Stomach (tissue), 9 donors: Measurements from ENCODE around the gene RER1. TPM values are rescaled to one million over a fixed set of nuclear protein-coding genes. Genes with fewer than 3 reads are reported as not detected.

Experiments used
- DNase-seq, 2 donors: peaks; one replicate each; pipeline versions ENCODE4 v3.0.0 to v3.0.0-alpha.2; 2013 to 2019
- H3K27ac ChIP-seq, 5 donors: fragments of 200-600 bp in 4 of 5; sonication (generic) in 4 of 5; one replicate each; pipeline ENCODE4 v1.5.1; 2013 to 2019; ENCODE audit warnings: mild to moderate bottlenecking in 1 of 5, moderate library complexity in 1 of 5
- H3K27me3 ChIP-seq, 3 donors: fragments of 200-600 bp; sonication (generic); one replicate each; pipeline ENCODE4 v1.5.1; 2017 to 2019; ENCODE audit warnings: mixed run types in 1 of 3
- H3K36me3 ChIP-seq, 4 donors: fragments of 200-600 bp; sonication (generic); 1 replicate in 3 of 4; 2 replicates in 1 of 4; pipeline ENCODE4 v1.5.1; 2016 to 2019
- H3K4me1 ChIP-seq, 4 donors: fragments of 200-600 bp; sonication (generic); one replicate each; pipeline ENCODE4 v1.5.1; 2016 to 2019
- H3K4me3 ChIP-seq, 4 donors: fragments of 200-600 bp; sonication (generic) in 3 of 4; one replicate each; pipeline ENCODE4 v1.5.1; 2016 to 2019; ENCODE audit warnings: mild to moderate bottlenecking in 1 of 4
- H3K9me3 ChIP-seq, 4 donors: fragments of 200-600 bp; sonication (generic); one replicate each; pipeline ENCODE4 v1.5.1; 2016 to 2019
- CTCF ChIP-seq, 7 experiments: fragments of 450-650 bp in 4 of 7; fragments of 200-600 bp in 3 of 7; sonication (generic) in 3 of 7; IDR thresholded peaks; one replicate each; pipeline ENCODE4 v1.5.1; 2016 to 2019; ENCODE audit warnings: antibody characterized with exemption in 7 of 7, control low read depth in 2 of 7, mild to moderate bottlenecking in 1 of 7
- EP300 ChIP-seq: sonication (generic); formaldehyde crosslinking; IDR thresholded peaks from one replicate; pipeline ENCODE4 v1.6.1; 2017; ENCODE audit warnings: antibody characterized with exemption
- POLR2A ChIP-seq, 4 donors: fragments of 450-650 bp; IDR thresholded peaks; one replicate each; pipeline ENCODE4 v1.6.1; 2016; ENCODE audit warnings: antibody characterized with exemption in 4 of 4, control low read depth in 2 of 4, mild to moderate bottlenecking in 1 of 4, moderate library complexity in 1 of 4
- POLR2AphosphoS5 ChIP-seq, 3 donors: sonication (generic); formaldehyde crosslinking; IDR thresholded peaks; one replicate each; pipeline ENCODE4 v1.6.1; 2016; ENCODE audit warnings: antibody characterized with exemption in 3 of 3
- WGBS, 5 donors: extraction: QIAGEN DNeasy Blood & Tissue Kit in 3 of 5; methylation state at CpG; one replicate each; pipeline versions ENCODE4 v1.1.5 to v1.1.7; 2013 to 2018; 5-methylcytosine and 5-hydroxymethylcytosine counted together
- intact Hi-C: fragments of 100-400 bp; cut with DNase I; formaldehyde crosslinking; loops from one replicate; pipeline ENCODE4 v1.15.1; 2023; ENCODE audit warnings: low total_unique reads
- polyA plus RNA-seq, 3 donors: library from polyadenylated mRNA; stranded (reverse); fragments of 200-250 nt; gene quantifications; one replicate each; pipeline ENCODE4 v1.2.3, GENCODE V29; 2013
- total RNA-seq, 5 donors: library from RNA; depleted of rRNA; stranded (reverse); fragments of >200 nt; gene quantifications; one replicate each; pipeline versions ENCODE4 v1.1.0 to v1.2.3, GENCODE V29; 2014 to 2016
- donor health status: healthy with polysubstance abuse.
- donor health status: Bipolar disorder and iron deficiency.
- donor health status: healthy.

Gene RER1
- total and polyA plus RNA-seq, 8 donors, result 38.2 to 73.6 (median 66.7) TPM

DNA sequence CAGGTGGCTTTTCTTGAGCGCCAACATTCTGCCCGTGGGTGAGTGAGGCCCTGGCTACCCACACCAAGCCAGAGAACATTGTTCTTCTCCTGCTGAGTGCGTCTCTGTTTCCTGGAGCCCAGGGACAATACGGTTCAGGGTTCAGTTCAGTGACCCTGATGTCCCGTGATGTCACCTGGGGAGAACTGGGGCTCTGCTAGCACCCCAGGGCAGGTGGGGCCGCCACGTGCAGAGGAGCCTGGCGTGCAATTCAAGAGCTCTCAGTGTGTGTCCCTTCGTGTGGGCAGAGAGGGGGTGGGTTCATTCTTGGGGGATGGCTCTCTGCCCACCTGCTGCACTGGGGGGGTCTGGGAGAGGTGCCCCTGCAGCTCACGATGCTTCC, 38.9 kb downstream of the RER1 start:
- Histone ChIP-seq H3K9me3 (peaks cover 0 to 12% (median 10%) of the 10 kb centered on the region in 4 donors), H3K36me3 (no peaks in the 10 kb centered on the region), H3K4me3 (no peak overlapping the region), H3K4me1 (no peaks in the 10 kb centered on the region), H3K27me3 (peaks cover 3 to 99% (median 49%) of the 10 kb centered on the region in 3 donors), H3K27ac (no peak overlapping the region)
- 68 to 82% (median 79%) methylated on average over 8 to 10 of the region's 10 CpGs for WGBS, 5 donors
- intact Hi-C loops, result loop anchor here (10.0 kb wide), 1 partner anchor 184 kb away; no protein-coding TSS in a partner anchor
- DNase-seq, result no peak
- TF ChIP-seq CTCF (IDR thresholded peaks at IDR 0.05), result no peak
- no peak for TF ChIP-seq POLR2AphosphoS5 (IDR thresholded peaks at IDR 0.05)
- TF ChIP-seq POLR2A (IDR thresholded peaks at IDR 0.05), result no peak
- no peak for TF ChIP-seq EP300

DNA sequence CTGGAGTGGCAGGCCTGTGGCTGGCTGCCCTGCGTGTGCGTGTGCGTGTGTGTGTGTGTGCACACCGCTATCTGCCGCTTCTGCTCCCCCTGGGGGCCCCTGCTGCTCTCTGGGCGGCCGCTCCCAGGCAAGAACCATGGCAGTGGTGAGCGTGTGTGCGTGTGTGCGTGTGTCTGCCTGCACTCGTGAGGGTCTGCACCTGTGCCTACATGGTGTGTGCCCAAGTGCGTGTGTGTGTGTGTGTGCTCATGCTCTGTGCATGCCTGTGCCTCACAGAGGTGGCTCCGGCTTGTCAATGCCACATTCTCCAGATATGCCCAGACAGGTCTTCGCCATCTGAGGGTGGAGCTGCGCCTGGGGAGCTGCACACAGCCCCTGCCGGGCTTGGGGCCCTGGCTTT, 39.5 kb downstream of the RER1 start:
- TF ChIP-seq POLR2A (IDR thresholded peaks at IDR 0.05), result no peak
- TF ChIP-seq CTCF (IDR thresholded peaks at IDR 0.05), result no peak
- TF ChIP-seq EP300, result no peak
- no peak for TF ChIP-seq POLR2AphosphoS5 (IDR thresholded peaks at IDR 0.05)
- 35 to 73% (median 38%) methylated on average over 4 to 16 of the region's 16 CpGs for WGBS, 5 donors
- intact Hi-C loops, result loop anchor here (10.0 kb wide), 1 partner anchor 184 kb away; no protein-coding TSS in a partner anchor
- Histone ChIP-seq H3K4me1 (no peaks in the 10 kb centered on the region), H3K4me3 (no peak overlapping the region), H3K36me3 (no peaks in the 10 kb centered on the region), H3K27ac (no peak overlapping the region), H3K27me3 (peaks cover 3 to 96% (median 51%) of the 10 kb centered on the region in 3 donors), H3K9me3 (peaks cover 0 to 12% (median 10%) of the 10 kb centered on the region in 4 donors)
- peak in 1 of 2 donors; percentile 41 for DNase-seq

GRCh38 chr1:2431518-2431917, 39.9 kb downstream of the RER1 start:
- DNase-seq, result no peak
- Histone ChIP-seq H3K27me3 (peaks cover 3 to 93% (median 48%) of the 10 kb centered on the region in 3 donors), H3K4me3 (no peak overlapping the region), H3K36me3 (no peaks in the 10 kb centered on the region), H3K4me1 (no peaks in the 10 kb centered on the region), H3K9me3 (peaks cover 0 to 12% (median 10%) of the 10 kb centered on the region in 4 donors), H3K27ac (no peak overlapping the region)
- WGBS, 5 donors, result 47 to 64% (median 53%) methylated on average over 4 to 10 of the region's 10 CpGs
- intact Hi-C loops, result loop anchor here (10.0 kb wide), 1 partner anchor 183 kb away; no protein-coding TSS in a partner anchor
- TF ChIP-seq POLR2AphosphoS5 (IDR thresholded peaks at IDR 0.05) (no peak), EP300 (no peak), CTCF (IDR thresholded peaks at IDR 0.05) (no peak), POLR2A (IDR thresholded peaks at IDR 0.05) (no peak)

DNA sequence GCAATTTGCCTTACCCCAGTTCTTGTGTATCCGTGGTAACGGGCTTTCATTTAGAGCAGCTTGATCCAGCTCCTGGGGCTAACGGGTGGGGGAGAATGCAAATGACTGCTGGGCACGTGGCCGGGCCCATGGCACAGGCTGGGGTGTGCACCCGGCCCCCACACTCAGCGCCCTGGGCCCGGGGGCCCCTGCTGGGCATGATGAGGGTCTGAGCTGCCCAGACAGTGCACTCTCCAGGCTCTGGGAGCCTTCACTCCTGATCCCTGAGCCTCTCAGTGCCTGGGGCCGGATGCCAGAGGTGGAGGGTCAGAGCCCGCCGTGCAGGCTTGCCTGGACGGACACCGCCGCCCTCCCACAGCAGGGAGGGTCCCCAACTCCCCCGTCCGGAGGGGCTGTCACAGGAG, 40.8 kb downstream of the RER1 start:
- Histone ChIP-seq H3K4me1 (no peaks in the 10 kb centered on the region), H3K27me3 (peaks cover 3 to 93% (median 39%) of the 10 kb centered on the region in 3 donors), H3K36me3 (no peaks in the 10 kb centered on the region), H3K27ac (no peak overlapping the region), H3K9me3 (peaks cover 0 to 12% (median 10%) of the 10 kb centered on the region in 4 donors), H3K4me3 (no peak overlapping the region)
- TF ChIP-seq POLR2AphosphoS5 (IDR thresholded peaks at IDR 0.05) (no peak), EP300 (no peak), CTCF (IDR thresholded peaks at IDR 0.05) (no peak), POLR2A (IDR thresholded peaks at IDR 0.05) (no peak)
- DNase-seq, result no peak
- 42 to 54% (median 46%) methylated on average over 2 to 16 of the region's 16 CpGs for WGBS, 5 donors
- intact Hi-C loops, result loop anchor here (10.0 kb wide), 1 partner anchor 182 kb away; no protein-coding TSS in a partner anchor
